ENCODE data around the gene SCPEP1.

The SCPEP1 gene

GRCh38 chr17:57043276-57043675, 65.3 kb downstream of the SCPEP1 start:
- no peak for TF ChIP-seq CTCF (IDR thresholded peaks at IDR 0.05; ENCODE audit: low read depth, low read length)
- H3K4me3 ChIP-seq (ENCODE audit: low read depth, low read length) = no peak overlapping the region

- no peak overlapping the region for H3K4me3 ChIP-seq (ENCODE audit: low read depth, low read length)
- no peak for TF ChIP-seq CTCF (IDR thresholded peaks at IDR 0.05; ENCODE audit: low read depth, low read length)
Measured at GRCh38 chr17:57044976-57045867, 67.3 kb downstream of the SCPEP1 start.

GRCh38 chr17:57045868-57046704, 68.2 kb downstream of the SCPEP1 start:
- no peak for TF ChIP-seq CTCF (IDR thresholded peaks at IDR 0.05; ENCODE audit: low read depth, low read length)
- no peak overlapping the region for H3K4me3 ChIP-seq (ENCODE audit: low read depth, low read length)

- no peak for TF ChIP-seq CTCF (IDR thresholded peaks at IDR 0.05; ENCODE audit: low read depth, low read length)
- H3K4me3 ChIP-seq (ENCODE audit: low read depth, low read length) = no peak overlapping the region
Measured at GRCh38 chr17:57046749-57047148, 68.8 kb downstream of the SCPEP1 start.

- no peak for TF ChIP-seq CTCF (IDR thresholded peaks at IDR 0.05; ENCODE audit: low read depth, low read length)
- H3K4me3 ChIP-seq (ENCODE audit: low read depth, low read length) = no peak overlapping the region
Measured at GRCh38 chr17:57048096-57048495, 70.2 kb downstream of the SCPEP1 start.

GRCh38 chr17:57050306-57050705, 72.4 kb downstream of the SCPEP1 start:
- no peak overlapping the region for H3K4me3 ChIP-seq (ENCODE audit: low read depth, low read length)
- no peak for TF ChIP-seq CTCF (IDR thresholded peaks at IDR 0.05; ENCODE audit: low read depth, low read length)

Measured in WI38 (cell line).